ENCODE results near the gene SESN3.

Gene SESN3

DNA sequence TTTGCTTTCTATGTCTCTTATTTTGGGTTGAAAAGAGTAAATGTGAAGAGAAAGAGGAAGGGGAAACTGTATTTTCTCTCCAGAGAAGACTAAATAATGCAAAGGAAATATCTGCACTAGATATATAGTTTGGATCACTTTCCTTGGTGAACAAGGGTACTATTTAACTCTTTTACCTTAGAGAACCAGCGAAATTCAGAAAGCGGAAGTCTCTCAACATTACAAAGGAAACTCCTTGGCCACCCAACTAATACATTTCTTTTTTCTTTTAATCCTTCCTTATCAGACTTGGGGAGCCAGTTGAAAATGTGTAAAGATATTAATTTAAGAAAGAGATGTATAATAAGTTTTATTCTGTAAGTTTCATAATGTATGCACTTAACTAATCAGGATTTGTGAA is 64.2 kb downstream of the SESN3 start:
- TF ChIP-seq EZH2phosphoT487 (IDR thresholded peaks at IDR 0.05; ENCODE audit: borderline replicate concordance, low read length): no peak
- TF ChIP-seq, protein P1, sequence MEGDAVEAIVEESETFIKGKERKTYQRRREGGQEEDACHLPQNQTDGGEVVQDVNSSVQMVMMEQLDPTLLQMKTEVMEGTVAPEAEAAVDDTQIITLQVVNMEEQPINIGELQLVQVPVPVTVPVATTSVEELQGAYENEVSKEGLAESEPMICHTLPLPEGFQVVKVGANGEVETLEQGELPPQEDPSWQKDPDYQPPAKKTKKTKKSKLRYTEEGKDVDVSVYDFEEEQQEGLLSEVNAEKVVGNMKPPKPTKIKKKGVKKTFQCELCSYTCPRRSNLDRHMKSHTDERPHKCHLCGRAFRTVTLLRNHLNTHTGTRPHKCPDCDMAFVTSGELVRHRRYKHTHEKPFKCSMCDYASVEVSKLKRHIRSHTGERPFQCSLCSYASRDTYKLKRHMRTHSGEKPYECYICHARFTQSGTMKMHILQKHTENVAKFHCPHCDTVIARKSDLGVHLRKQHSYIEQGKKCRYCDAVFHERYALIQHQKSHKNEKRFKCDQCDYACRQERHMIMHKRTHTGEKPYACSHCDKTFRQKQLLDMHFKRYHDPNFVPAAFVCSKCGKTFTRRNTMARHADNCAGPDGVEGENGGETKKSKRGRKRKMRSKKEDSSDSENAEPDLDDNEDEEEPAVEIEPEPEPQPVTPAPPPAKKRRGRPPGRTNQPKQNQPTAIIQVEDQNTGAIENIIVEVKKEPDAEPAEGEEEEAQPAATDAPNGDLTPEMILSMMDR (IDR thresholded peaks at IDR 0.05; ENCODE audit: low read depth, low read length, poor library complexity, severe bottlenecking): no peak

DNA sequence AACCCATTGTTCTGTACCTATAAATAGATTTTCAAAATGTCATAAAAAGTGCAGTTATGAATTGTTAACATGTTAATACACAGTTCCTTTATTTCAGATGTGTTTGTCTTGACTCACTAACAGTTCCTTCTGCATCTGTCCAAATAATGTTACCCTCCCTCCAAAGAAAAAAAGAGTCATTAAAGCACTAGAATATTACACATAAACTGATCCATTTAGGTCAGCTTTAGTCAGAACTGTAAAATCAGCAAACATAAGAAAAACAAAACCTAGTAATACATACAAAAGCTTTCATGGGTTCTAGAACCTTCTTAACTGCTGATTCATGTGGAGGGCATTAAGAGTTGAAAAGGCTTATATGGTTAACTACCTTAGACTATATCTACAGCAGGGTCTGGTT is 65.4 kb downstream of the SESN3 start:
- no peaks in the 10 kb centered on the region for H3K36me3 ChIP-seq (ENCODE audit: control insufficient read depth, low read length)
- no peak overlapping the region for H3K27ac ChIP-seq (ENCODE audit: low read depth, low read length)
- no peak overlapping the region for H3K4me3 ChIP-seq (ENCODE audit: low read length)
- H3K79me2 ChIP-seq (ENCODE audit: control insufficient read depth, low read length): no peaks in the 10 kb centered on the region
- H3K27me3 ChIP-seq (ENCODE audit: control insufficient read depth, low read length): no peaks in the 10 kb centered on the region
- no peak for TF ChIP-seq EZH2phosphoT487 (IDR thresholded peaks at IDR 0.05; ENCODE audit: borderline replicate concordance, low read length)
- TF ChIP-seq, protein P1 (IDR thresholded peaks at IDR 0.05; ENCODE audit: low read depth, low read length, poor library complexity, severe bottlenecking): no peak
- no peaks in the 10 kb centered on the region for H3F3A ChIP-seq (ENCODE audit: control insufficient read depth, insufficient read depth)
- no peak overlapping the region for H3K4me2 ChIP-seq (ENCODE audit: low read length)
- no peaks in the 10 kb centered on the region for H3K9me2 ChIP-seq (replicated peaks; ENCODE audit: control insufficient read depth, low read length)
- no peaks in the 10 kb centered on the region for H3K4me1 ChIP-seq (ENCODE audit: control insufficient read depth, low read length)
- H4K20me1 ChIP-seq (ENCODE audit: control insufficient read depth, insufficient read depth, low read depth, low read length): no peaks in the 10 kb centered on the region
- no peaks in the 10 kb centered on the region for H3K9me3 ChIP-seq (ENCODE audit: control insufficient read depth, insufficient read depth, low read length)

More for the DNA sequence above, 64.2 kb downstream of the SESN3 start:
- Histone ChIP-seq H3K36me3 (ENCODE audit: control insufficient read depth, low read length) (no peaks in the 10 kb centered on the region), H3K4me2 (ENCODE audit: low read length) (no peak overlapping the region), H3K27me3 (ENCODE audit: control insufficient read depth, low read length) (no peaks in the 10 kb centered on the region), H3K9me2 (replicated peaks; ENCODE audit: control insufficient read depth, low read length) (no peaks in the 10 kb centered on the region), H3F3A (ENCODE audit: control insufficient read depth, insufficient read depth) (no peaks in the 10 kb centered on the region), H3K27ac (ENCODE audit: low read depth, low read length) (no peak overlapping the region), H3K9me3 (ENCODE audit: control insufficient read depth, insufficient read depth, low read length) (no peaks in the 10 kb centered on the region), H4K20me1 (ENCODE audit: control insufficient read depth, insufficient read depth, low read depth, low read length) (no peaks in the 10 kb centered on the region), H3K4me1 (ENCODE audit: control insufficient read depth, low read length) (no peaks in the 10 kb centered on the region), H3K79me2 (ENCODE audit: control insufficient read depth, low read length) (no peaks in the 10 kb centered on the region), H3K4me3 (ENCODE audit: low read length) (no peak overlapping the region)

DNA sequence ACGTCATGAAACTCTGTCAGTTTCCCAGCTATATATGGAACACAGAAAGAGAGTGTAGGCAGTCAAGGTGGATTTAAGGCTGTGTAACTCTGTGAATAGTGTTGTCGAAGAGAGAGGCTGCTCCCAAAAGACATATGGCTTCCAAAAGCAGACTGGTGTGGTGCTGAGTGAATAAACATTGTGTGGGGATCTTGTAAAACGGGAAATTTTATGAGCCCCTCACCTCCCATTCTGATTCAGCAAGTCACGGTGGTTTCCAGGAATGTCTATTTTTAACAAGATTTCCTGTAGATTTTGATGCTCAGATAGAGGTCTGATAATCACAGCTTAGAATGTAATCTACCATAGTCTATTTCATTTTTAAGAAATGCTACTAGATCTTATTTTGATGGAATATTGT is 67.9 kb downstream of the SESN3 start:
- H3K4me1 ChIP-seq (ENCODE audit: control insufficient read depth, low read length): no peaks in the 10 kb centered on the region
- no peaks in the 10 kb centered on the region for H3K27me3 ChIP-seq (ENCODE audit: control insufficient read depth, low read length)
- no peak for TF ChIP-seq EZH2phosphoT487 (IDR thresholded peaks at IDR 0.05; ENCODE audit: borderline replicate concordance, low read length)
- no peaks in the 10 kb centered on the region for H3K36me3 ChIP-seq (ENCODE audit: control insufficient read depth, low read length)
- no peaks in the 10 kb centered on the region for H3K79me2 ChIP-seq (ENCODE audit: control insufficient read depth, low read length)
- no peaks in the 10 kb centered on the region for H4K20me1 ChIP-seq (ENCODE audit: control insufficient read depth, insufficient read depth, low read depth, low read length)
- H3K4me3 ChIP-seq (ENCODE audit: low read length): no peak overlapping the region
- H3F3A ChIP-seq (ENCODE audit: control insufficient read depth, insufficient read depth): no peaks in the 10 kb centered on the region
- H3K27ac ChIP-seq (ENCODE audit: low read depth, low read length): no peak overlapping the region
- no peaks in the 10 kb centered on the region for H3K9me3 ChIP-seq (ENCODE audit: control insufficient read depth, insufficient read depth, low read length)
- H3K4me2 ChIP-seq (ENCODE audit: low read length): no peak overlapping the region
- no peaks in the 10 kb centered on the region for H3K9me2 ChIP-seq (replicated peaks; ENCODE audit: control insufficient read depth, low read length)

DNA sequence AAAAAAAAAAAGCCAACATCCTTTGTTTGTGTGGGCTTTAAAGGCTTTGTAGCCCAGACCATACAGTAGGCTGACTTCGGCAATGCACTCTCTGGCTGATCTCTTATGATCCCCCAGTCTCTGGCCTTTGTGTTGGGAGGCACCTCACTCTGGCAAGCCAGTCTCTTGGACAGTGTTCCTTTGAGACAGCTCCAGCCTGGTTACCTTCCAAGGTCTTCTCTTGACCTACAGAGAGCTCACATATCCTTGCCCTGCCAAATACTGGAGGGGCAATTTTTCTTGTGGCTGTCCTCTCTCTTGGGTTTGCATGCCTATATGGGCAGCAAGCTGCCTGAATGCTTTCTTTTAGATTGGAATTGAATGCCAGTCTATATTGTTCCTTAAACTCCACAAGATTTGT is 69.8 kb downstream of the SESN3 start:
- Histone ChIP-seq H3K27ac (ENCODE audit: low read depth, low read length) (no peak overlapping the region), H3K4me2 (ENCODE audit: low read length) (no peak overlapping the region), H3F3A (ENCODE audit: control insufficient read depth, insufficient read depth) (no peaks in the 10 kb centered on the region), H3K27me3 (ENCODE audit: control insufficient read depth, low read length) (no peaks in the 10 kb centered on the region), H3K79me2 (ENCODE audit: control insufficient read depth, low read length) (no peaks in the 10 kb centered on the region), H3K9me2 (replicated peaks; ENCODE audit: control insufficient read depth, low read length) (no peaks in the 10 kb centered on the region), H3K36me3 (ENCODE audit: control insufficient read depth, low read length) (no peaks in the 10 kb centered on the region), H3K9me3 (ENCODE audit: control insufficient read depth, insufficient read depth, low read length) (no peaks in the 10 kb centered on the region), H3K4me3 (ENCODE audit: low read length) (no peak overlapping the region), H4K20me1 (ENCODE audit: control insufficient read depth, insufficient read depth, low read depth, low read length) (no peaks in the 10 kb centered on the region), H3K4me1 (ENCODE audit: control insufficient read depth, low read length) (no peaks in the 10 kb centered on the region)
- TF ChIP-seq EZH2phosphoT487 (IDR thresholded peaks at IDR 0.05; ENCODE audit: borderline replicate concordance, low read length): no peak
- TF ChIP-seq, protein P1 (IDR thresholded peaks at IDR 0.05; ENCODE audit: low read depth, low read length, poor library complexity, severe bottlenecking): no peak

Data from DOHH2 (cell line).